GM12864 (cell line): ENCODE results near the gene GPR22.

Experiments used
- DNase-seq: peaks from one replicate; pipeline ENCODE4 v3.0.0-alpha.2; 2011; ENCODE audit warnings: low read depth
- H3K4me3 ChIP-seq: 2 replicates; pipeline ENCODE4 v1.5.1; 2011; ENCODE audit warnings: mild to moderate bottlenecking, low read depth, low read length, control low read depth
- TF ChIP-seq, protein P1 (sequence below): IDR thresholded peaks from 2 replicates; pipeline ENCODE4 v1.5.1; 2011; ENCODE audit warnings: low read depth, mild to moderate bottlenecking, moderate library complexity, low read length, control low read depth, inconsistent platforms; ENCODE audit errors: missing control alignments

GPR22 gene

DNA sequence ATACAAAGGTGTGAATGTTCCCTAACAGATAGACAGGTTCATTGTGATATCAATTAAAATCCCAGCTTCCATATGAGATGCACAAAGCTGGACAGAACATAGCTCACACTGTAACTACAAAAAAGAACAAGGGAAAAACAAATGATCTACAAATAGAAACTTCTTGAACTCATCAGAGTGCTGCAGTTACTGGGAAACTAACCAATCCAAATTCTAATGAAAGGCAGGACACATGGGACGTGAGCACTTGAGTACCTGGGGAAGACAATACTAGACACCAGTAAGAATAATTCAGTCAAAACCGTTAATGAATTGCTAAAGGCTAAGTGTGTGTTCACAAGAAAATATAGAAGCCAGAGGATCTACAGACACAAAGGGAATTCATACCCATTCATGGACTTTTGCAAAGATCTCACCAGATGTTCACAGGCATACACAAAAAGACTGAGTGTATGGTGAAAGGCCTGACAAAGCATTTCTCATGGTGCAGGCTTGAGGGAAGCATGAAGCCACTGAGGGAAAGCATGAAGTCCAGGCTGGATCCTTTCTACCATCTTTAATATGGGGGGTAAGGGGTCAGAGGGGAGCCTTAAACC is 7.8 kb upstream of the GPR22 start:
- TF ChIP-seq, protein P1, sequence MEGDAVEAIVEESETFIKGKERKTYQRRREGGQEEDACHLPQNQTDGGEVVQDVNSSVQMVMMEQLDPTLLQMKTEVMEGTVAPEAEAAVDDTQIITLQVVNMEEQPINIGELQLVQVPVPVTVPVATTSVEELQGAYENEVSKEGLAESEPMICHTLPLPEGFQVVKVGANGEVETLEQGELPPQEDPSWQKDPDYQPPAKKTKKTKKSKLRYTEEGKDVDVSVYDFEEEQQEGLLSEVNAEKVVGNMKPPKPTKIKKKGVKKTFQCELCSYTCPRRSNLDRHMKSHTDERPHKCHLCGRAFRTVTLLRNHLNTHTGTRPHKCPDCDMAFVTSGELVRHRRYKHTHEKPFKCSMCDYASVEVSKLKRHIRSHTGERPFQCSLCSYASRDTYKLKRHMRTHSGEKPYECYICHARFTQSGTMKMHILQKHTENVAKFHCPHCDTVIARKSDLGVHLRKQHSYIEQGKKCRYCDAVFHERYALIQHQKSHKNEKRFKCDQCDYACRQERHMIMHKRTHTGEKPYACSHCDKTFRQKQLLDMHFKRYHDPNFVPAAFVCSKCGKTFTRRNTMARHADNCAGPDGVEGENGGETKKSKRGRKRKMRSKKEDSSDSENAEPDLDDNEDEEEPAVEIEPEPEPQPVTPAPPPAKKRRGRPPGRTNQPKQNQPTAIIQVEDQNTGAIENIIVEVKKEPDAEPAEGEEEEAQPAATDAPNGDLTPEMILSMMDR = no peak
- DNase-seq = no peak
- no peak overlapping the region for H3K4me3 ChIP-seq

DNA sequence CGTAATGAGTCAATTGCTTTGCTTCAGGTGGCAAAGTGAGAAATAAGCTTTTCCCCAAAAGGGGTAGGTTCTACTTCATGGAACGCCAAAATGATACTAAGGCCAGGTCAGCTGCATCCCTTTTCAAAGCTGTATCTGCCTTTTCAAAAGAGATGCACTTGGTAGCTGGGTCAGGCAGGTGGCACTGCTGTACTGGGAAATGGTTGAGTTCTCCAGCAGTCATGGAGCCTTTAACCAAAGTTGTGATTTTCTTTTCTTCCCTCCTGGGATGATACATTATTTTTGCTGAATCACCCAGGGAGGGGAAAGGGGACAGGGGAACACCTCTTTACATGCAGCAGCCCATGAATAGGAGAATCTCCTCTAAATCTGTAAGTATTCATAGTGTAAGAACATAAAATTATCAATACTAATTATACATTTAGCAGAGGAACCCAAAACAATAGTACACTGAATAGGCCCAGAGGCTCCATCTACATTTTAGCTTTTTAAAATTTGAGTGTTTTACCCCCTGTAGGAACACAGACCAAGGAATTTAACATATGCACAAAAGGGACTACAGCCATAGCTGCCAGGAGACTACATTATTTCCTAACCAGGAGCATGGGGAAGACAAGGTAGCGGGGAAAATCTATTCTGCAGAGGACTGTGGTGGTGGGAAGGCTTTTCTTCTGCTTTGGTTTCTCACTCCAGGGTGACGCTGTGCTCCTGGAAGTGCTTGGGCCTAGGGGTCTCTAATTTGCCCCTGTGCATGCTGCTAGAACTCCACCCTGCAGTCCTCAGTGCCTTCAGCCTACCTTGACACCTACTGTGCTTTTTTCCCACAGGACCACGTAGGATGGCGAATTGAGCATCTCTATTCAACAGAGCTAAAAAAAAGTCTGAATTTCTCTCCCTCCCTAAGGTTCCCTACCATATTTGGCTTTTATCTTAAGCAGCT is 6.4 kb upstream of the GPR22 start:
- DNase-seq = peak; percentile 3
- TF ChIP-seq, protein P1 = peak; percentile 76
- no peak overlapping the region for H3K4me3 ChIP-seq

DNA sequence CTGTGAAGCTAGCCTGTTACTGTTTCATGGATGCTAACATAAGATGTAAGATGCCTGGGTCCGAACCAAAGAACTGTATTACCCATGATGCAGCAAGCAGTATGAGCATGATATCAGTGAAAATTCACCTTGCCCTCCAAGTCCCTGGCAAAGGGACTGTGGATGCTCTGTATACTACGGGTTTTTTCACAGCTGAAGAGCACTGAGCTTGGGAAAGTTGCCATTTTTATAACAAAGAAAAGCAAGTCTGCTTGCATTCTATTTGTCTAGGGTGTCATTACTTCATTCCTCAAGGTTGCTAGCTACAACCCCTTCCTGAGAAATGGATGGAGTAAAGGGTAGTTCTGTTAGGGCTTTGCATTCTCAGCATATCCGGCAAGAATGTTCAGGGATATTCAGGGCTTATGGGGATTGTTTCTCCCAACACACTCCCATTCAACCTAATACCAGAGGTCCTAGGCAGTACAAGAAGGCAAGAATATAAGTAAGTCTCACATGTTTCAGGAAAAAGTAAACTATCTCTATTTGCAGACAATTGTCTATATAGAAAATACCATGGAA is 5.1 kb upstream of the GPR22 start:
- DNase-seq = no peak
- no peak overlapping the region for H3K4me3 ChIP-seq
- TF ChIP-seq, protein P1 = no peak

DNA sequence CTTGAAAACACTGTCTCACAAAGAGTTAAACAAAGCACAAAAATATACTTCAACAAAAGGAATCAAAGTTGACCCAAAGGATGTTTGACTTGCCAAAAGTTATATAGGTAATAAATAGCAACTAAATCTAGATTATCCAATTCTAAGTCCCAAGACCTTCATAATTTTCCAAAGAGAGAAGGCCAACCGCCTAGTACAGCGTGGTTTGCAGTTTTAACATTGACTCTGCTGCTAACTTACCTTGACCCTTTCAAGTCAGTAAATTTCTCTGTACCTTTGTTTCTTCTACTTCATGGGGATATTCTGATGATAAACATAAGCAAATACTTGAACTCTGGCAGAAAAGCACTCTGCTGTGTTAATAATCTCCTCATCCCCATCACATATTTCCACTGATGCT is 1.9 kb upstream of the GPR22 start:
- TF ChIP-seq, protein P1 = no peak
- no peak for DNase-seq
- no peak overlapping the region for H3K4me3 ChIP-seq

DNA sequence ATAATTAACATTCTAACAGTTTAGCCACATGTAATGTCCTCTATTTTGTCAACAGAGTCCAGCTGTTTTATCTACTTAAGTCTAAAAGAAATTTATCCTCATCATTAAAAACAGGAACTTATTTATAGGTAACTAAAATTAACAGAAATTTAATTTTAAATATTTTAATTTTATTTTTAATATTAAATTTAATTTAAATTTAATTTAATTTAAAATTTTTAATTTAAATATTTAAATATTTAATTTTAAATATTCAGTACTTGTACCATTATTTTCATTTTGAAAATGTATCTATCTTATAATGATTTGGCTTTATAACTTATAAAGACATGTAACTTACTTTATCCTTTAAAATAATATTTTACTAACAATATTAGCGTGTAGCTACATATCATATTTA is 1.0 kb upstream of the GPR22 start:
- DNase-seq = no peak
- TF ChIP-seq, protein P1 = no peak
- H3K4me3 ChIP-seq = no peak overlapping the region

DNA sequence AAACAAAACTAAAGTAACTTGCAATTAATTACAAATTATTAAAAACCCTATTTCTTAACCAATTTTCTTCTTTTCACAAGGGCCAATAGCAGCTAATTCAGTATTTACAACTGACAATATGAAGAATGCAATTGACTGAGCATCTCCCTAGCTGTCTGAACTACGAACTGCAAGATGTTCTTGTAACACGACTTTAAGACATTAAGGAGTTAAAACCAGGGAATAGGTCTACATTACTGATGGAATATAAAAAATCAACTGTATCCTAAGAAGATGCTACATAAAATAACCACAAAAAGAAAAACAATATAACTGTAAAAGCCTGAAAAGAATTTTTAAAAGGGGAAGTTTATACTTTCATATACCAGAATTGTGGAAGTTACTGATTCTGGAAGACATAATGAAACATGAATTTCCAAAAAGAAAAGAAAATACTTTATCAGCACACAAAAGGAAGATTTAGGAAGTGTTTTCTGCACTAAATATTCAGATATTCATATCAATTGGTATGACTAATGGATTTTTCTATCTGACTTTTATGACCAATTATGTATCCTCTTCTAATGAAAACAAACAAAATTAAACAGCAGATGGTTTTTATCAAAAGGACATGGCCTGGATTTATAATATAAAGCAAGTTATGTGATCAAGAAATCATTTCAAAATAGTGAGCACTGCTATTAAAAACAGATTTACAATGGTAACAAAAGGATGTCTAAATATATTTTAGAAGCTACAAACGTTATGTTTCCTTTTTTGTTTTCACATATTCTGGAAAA is 1.6 kb downstream of the GPR22 start:
- TF ChIP-seq, protein P1 = no peak
- H3K4me3 ChIP-seq = no peak overlapping the region
- no peak for DNase-seq
